ENCODE measurements around the gene CDKL5.

GRCh38 chrX:18537524-18537923 lies 112.1 kb downstream of the CDKL5 start:
- TF ChIP-seq CTCF (conservative IDR thresholded peaks at IDR 0.05; ENCODE audit: low read length), result no peak
- TF ChIP-seq EZH2phosphoT487 (IDR thresholded peaks at IDR 0.05; ENCODE audit: borderline replicate concordance), result no peak
